ENCODE data around the gene GPR63.

DNA sequence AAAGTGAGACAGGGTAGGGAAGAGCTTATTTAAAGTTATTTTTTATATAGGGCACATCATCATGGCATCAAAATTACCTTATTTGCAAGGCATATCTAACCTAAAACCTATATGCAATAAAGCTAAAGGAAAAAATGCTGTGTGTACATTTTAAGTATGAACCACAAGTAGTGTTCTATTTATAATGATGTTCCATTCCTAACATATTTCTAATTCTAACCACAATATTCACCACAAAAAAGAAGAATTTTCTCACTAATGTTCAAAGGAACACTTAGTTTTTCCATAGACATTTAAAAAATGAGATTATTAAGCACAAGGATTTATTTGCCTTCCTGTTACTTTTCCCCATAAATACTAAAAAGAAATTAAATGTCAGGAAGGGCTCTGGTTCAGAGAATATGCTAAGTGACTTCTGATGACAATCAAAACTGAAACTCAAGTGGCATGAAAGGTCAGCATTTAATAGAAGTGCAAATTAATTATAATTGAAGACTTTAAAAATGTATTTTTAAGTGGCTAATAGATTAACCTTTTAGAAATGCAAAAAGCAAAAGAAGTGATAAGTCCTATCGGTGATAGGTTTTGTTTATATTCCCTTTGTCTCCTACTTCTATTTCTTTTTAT is 25.1 kb downstream of the GPR63 start:
- TF ChIP-seq, protein P1, sequence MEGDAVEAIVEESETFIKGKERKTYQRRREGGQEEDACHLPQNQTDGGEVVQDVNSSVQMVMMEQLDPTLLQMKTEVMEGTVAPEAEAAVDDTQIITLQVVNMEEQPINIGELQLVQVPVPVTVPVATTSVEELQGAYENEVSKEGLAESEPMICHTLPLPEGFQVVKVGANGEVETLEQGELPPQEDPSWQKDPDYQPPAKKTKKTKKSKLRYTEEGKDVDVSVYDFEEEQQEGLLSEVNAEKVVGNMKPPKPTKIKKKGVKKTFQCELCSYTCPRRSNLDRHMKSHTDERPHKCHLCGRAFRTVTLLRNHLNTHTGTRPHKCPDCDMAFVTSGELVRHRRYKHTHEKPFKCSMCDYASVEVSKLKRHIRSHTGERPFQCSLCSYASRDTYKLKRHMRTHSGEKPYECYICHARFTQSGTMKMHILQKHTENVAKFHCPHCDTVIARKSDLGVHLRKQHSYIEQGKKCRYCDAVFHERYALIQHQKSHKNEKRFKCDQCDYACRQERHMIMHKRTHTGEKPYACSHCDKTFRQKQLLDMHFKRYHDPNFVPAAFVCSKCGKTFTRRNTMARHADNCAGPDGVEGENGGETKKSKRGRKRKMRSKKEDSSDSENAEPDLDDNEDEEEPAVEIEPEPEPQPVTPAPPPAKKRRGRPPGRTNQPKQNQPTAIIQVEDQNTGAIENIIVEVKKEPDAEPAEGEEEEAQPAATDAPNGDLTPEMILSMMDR (IDR thresholded peaks at IDR 0.05): no peak
- no peak for TF ChIP-seq POLR2A (IDR thresholded peaks at IDR 0.05)
- no peak for TF ChIP-seq POLR2AphosphoS5 (IDR thresholded peaks at IDR 0.05)
